PFSK-1 (cell line): ENCODE measurements around the gene KCNH1.

Source experiments
- FOXP2 ChIP-seq: optimal IDR thresholded peaks from 2 replicates; pipeline ENCODE3; 2011; ENCODE audit warnings: borderline replicate concordance, control low read depth, inconsistent platforms; ENCODE audit not compliant: insufficient read depth; ENCODE audit errors: extremely low read length, extremely low read depth
- POLR2AphosphoS5 ChIP-seq: IDR thresholded peaks from 2 replicates; pipeline ENCODE4 v1.6.1; 2012; ENCODE audit warnings: low read depth, mild to moderate bottlenecking, control low read depth, low read length, moderate library complexity
- SIN3A ChIP-seq: IDR thresholded peaks from 2 replicates; pipeline ENCODE4 v1.6.1; 2012; ENCODE audit warnings: mild to moderate bottlenecking, low read length, moderate library complexity, borderline replicate concordance; ENCODE audit not compliant: insufficient read depth
- TAF1 ChIP-seq: IDR thresholded peaks from 2 replicates; pipeline ENCODE4 v1.6.1; 2012; ENCODE audit warnings: low read length, control low read depth, borderline replicate concordance; ENCODE audit not compliant: insufficient read depth
- TF ChIP-seq, protein P1 (sequence below), 2 experiments: IDR thresholded peaks; 2 replicates each; pipeline versions ENCODE4 v1.6.1 to v1.8.0; 2011 to 2012; ENCODE audit warnings: low read depth in 2 of 2, low read length in 2 of 2, control low read depth in 1 of 2, inconsistent platforms in 1 of 2, mild to moderate bottlenecking in 1 of 2, moderate library complexity in 1 of 2; ENCODE audit not compliant: insufficient read depth in 1 of 2

KCNH1 gene

GRCh38 chr1:211099393-211099792 lies 34.6 kb downstream of the KCNH1 start:
- TF ChIP-seq TAF1 (no peak), SIN3A (no peak), FOXP2 (no peak), POLR2AphosphoS5 (no peak)
- TF ChIP-seq, protein P1, sequence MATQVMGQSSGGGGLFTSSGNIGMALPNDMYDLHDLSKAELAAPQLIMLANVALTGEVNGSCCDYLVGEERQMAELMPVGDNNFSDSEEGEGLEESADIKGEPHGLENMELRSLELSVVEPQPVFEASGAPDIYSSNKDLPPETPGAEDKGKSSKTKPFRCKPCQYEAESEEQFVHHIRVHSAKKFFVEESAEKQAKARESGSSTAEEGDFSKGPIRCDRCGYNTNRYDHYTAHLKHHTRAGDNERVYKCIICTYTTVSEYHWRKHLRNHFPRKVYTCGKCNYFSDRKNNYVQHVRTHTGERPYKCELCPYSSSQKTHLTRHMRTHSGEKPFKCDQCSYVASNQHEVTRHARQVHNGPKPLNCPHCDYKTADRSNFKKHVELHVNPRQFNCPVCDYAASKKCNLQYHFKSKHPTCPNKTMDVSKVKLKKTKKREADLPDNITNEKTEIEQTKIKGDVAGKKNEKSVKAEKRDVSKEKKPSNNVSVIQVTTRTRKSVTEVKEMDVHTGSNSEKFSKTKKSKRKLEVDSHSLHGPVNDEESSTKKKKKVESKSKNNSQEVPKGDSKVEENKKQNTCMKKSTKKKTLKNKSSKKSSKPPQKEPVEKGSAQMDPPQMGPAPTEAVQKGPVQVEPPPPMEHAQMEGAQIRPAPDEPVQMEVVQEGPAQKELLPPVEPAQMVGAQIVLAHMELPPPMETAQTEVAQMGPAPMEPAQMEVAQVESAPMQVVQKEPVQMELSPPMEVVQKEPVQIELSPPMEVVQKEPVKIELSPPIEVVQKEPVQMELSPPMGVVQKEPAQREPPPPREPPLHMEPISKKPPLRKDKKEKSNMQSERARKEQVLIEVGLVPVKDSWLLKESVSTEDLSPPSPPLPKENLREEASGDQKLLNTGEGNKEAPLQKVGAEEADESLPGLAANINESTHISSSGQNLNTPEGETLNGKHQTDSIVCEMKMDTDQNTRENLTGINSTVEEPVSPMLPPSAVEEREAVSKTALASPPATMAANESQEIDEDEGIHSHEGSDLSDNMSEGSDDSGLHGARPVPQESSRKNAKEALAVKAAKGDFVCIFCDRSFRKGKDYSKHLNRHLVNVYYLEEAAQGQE (IDR thresholded peaks at IDR 0.05; ENCODE audit: insufficient read depth in 1 of 2, low read depth in 2 of 2, low read length in 2 of 2): no peak

DNA sequence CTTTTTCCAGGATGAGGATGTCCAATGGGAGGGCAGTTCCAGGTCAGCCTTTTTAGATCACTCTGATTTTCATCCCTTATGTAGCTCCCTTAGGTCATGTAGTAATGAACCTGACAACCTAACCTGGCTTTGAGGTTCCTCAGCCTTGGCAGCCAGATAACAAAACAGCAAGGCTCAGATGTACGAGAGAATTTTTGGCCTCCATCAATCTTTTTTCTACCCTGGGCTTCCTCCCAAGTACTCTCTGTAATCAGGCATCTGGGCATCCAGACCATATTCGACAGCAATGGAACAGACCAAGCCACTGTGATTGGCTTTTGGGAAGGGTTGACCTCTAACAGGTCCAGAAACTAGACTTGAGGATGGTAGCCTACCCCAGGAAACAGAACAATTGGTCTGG lies 38.6 kb downstream of the KCNH1 start:
- TF ChIP-seq POLR2AphosphoS5 (no peak), FOXP2 (no peak), SIN3A (no peak), TAF1 (no peak)
- TF ChIP-seq, protein P1 (IDR thresholded peaks at IDR 0.05; ENCODE audit: insufficient read depth in 1 of 2, low read depth in 2 of 2, low read length in 2 of 2): no peak

- TF ChIP-seq TAF1 (no peak), FOXP2 (no peak), SIN3A (no peak), POLR2AphosphoS5 (no peak)
- TF ChIP-seq, protein P1 (IDR thresholded peaks at IDR 0.05; ENCODE audit: insufficient read depth in 1 of 2, low read depth in 2 of 2, low read length in 2 of 2): no peak
These were observed 41.0 kb downstream of the KCNH1 start for GRCh38 chr1:211092955-211093354.

GRCh38 chr1:211091867-211092266 lies 42.1 kb downstream of the KCNH1 start:
- no peak for TF ChIP-seq FOXP2

- TF ChIP-seq, protein P1 (IDR thresholded peaks at IDR 0.05; ENCODE audit: insufficient read depth in 1 of 2, low read depth in 2 of 2, low read length in 2 of 2): no peak
These were observed 44.4 kb downstream of the KCNH1 start for GRCh38 chr1:211089536-211089935.
